Ishikawa (cell line): ENCODE data around the gene VPS39.

Experiments used
- CEBPB ChIP-seq: IDR thresholded peaks from 2 replicates; pipeline ENCODE4 v1.6.1; 2012
- CREB1 ChIP-seq: IDR thresholded peaks from 2 replicates; pipeline ENCODE4 v1.6.1; 2012; ENCODE audit warnings: low read depth
- EP300 ChIP-seq: IDR thresholded peaks from 2 replicates; pipeline ENCODE4 v1.6.1; 2012; ENCODE audit warnings: borderline replicate concordance
- MAX ChIP-seq: IDR thresholded peaks from 2 replicates; pipeline ENCODE4 v1.6.1; 2012
- NFIC ChIP-seq: IDR thresholded peaks from 2 replicates; pipeline ENCODE4 v1.6.1; 2012
- RAD21 ChIP-seq: IDR thresholded peaks from 2 replicates; pipeline ENCODE4 v1.6.1; 2012; ENCODE audit warnings: low read depth
- REST ChIP-seq: IDR thresholded peaks from 2 replicates; pipeline ENCODE4 v1.6.1; 2012; ENCODE audit warnings: low read depth, mild to moderate bottlenecking
- TAF1 ChIP-seq: IDR thresholded peaks from 2 replicates; pipeline ENCODE4 v1.6.1; 2012; ENCODE audit warnings: low read depth, mild to moderate bottlenecking
- TCF12 ChIP-seq: IDR thresholded peaks from 2 replicates; pipeline ENCODE4 v1.6.1; 2012; ENCODE audit warnings: low read depth
- TEAD4 ChIP-seq: IDR thresholded peaks from 2 replicates; pipeline ENCODE4 v1.6.1; 2012
- USF1 ChIP-seq: IDR thresholded peaks from 2 replicates; pipeline ENCODE4 v1.6.1; 2012
- ZBTB7A ChIP-seq: IDR thresholded peaks from 2 replicates; pipeline ENCODE4 v1.6.1; 2012; ENCODE audit warnings: low read depth

DNA sequence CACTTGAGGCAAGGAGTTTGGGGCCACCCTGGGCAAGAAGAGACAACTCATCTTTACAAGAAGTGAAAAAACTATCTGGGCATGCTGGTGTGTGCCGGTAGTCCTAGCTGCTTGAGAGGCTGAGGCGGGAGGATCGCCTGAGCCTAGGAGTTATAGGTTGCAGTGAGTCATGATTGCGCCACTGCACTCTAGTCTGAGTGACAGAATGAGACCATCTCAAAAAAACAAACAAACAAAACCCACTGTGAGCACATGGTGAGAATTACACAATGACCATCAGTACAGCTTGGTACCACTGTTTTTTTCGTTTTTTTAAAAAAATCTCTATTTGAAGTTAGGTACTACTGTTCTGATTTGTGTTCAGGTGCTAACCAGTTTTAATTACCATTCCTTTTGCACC is 13.6 kb downstream of the VPS39 start:
- no peak for TF ChIP-seq RAD21
- TF ChIP-seq NFIC: no peak
- no peak for TF ChIP-seq MAX
- TF ChIP-seq EP300: no peak
- TF ChIP-seq ZBTB7A: no peak
- no peak for TF ChIP-seq CEBPB
- no peak for TF ChIP-seq TAF1
- no peak for TF ChIP-seq REST
- TF ChIP-seq USF1: no peak
- TF ChIP-seq CREB1: no peak
- TF ChIP-seq TCF12: no peak
- TF ChIP-seq TEAD4: no peak
